Measurements from ENCODE around the gene SCAI.

The SCAI gene

GRCh38 chr9:124973807-124974206 is 169.5 kb downstream of the SCAI start:
- 87% methylated on average over 5 of the region's 6 CpGs for WGBS
- no peaks in the 10 kb centered on the region for H3K9me3 ChIP-seq (ENCODE audit: control insufficient read depth, low read length)
- no peaks in the 10 kb centered on the region for H3K4me1 ChIP-seq (ENCODE audit: control insufficient read depth, insufficient read depth, low read depth, low read length)
- H3K4ac ChIP-seq (ENCODE audit: low read depth in 1 of 2, low read length in 2 of 2): no peak overlapping the region
- H3K79me1 ChIP-seq (replicated peaks; ENCODE audit: low read length, poor library complexity, severe bottlenecking): no peaks in the 10 kb centered on the region
- H2AFZ ChIP-seq (ENCODE audit: low read depth, low read length): no peak overlapping the region
- H3K14ac ChIP-seq (ENCODE audit: low read length in 2 of 2): no peak overlapping the region
- no peak overlapping the region for H3K4me2 ChIP-seq (ENCODE audit: low read length, poor library complexity, severe bottlenecking)
- no peaks in the 10 kb centered on the region for H3K27me3 ChIP-seq (ENCODE audit: control insufficient read depth in 1 of 2, insufficient read depth in 1 of 2, low read length in 2 of 2)
- H3K9ac ChIP-seq (ENCODE audit: low read length): no peak overlapping the region
- H2BK12ac ChIP-seq (ENCODE audit: low read length in 2 of 2): no peak overlapping the region
- H2BK120ac ChIP-seq (ENCODE audit: low read depth, low read length): no peak overlapping the region
- no peak for DNase-seq
- H3K23ac ChIP-seq (ENCODE audit: low read length in 2 of 2): no peak overlapping the region
- no peak overlapping the region for H2BK5ac ChIP-seq (ENCODE audit: low read depth, low read length, poor library complexity, severe bottlenecking)
- no peak overlapping the region for H4K8ac ChIP-seq (ENCODE audit: low read length)
- no peak overlapping the region for H2BK15ac ChIP-seq (ENCODE audit: low read depth, poor library complexity, severe bottlenecking)
- H3K36me3 ChIP-seq (ENCODE audit: control insufficient read depth in 1 of 2, insufficient read depth in 2 of 2, low read depth in 1 of 2, low read length in 2 of 2): peaks cover 0 to 19% of the 10 kb centered on the region in 2 experiments
- H4K91ac ChIP-seq (ENCODE audit: low read length): no peak overlapping the region
- no peak overlapping the region for H3K4me3 ChIP-seq (ENCODE audit: insufficient read depth in 1 of 2, low read depth in 1 of 2, low read length in 2 of 2)
- H2AK5ac ChIP-seq (ENCODE audit: low read length, severe bottlenecking): no peak overlapping the region
- no peak overlapping the region for H3K18ac ChIP-seq (ENCODE audit: low read depth in 1 of 2, low read length in 2 of 2)
- H3K27ac ChIP-seq (ENCODE audit: low read length, poor library complexity, severe bottlenecking): no peak overlapping the region

DNA sequence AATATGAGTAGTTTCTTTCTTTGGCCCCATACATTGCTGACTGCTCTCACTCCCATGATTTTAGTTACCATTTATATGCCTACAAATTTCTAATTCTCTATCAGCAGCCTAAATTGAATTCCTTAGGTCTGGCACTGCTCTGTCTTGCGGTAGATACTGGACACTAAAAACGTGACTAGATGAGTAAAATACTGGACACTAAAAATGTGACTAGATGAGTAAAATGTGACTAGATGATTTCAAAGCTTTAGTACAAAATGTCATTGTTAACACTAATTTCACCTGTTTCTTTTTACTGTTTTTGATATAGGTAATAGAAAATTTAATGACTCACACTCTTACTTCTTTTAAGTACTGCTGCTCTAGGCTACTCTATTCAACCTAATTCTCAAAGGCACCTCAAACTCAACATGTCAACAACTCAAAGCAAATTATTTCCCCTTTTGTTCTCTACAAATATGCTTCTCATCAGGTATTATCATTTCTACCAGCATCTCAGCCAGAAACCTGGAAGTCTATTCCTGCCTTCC is 171.0 kb downstream of the SCAI start:
- no peak overlapping the region for H3K4me3 ChIP-seq (ENCODE audit: insufficient read depth in 1 of 2, low read depth in 1 of 2, low read length in 2 of 2)
- H3K4me2 ChIP-seq (ENCODE audit: low read length, poor library complexity, severe bottlenecking): no peak overlapping the region
- H2AK5ac ChIP-seq (ENCODE audit: low read length, severe bottlenecking): no peak overlapping the region
- no peak overlapping the region for H3K14ac ChIP-seq (ENCODE audit: low read length in 2 of 2)
- no peak overlapping the region for H3K18ac ChIP-seq (ENCODE audit: low read depth in 1 of 2, low read length in 2 of 2)
- no peaks in the 10 kb centered on the region for H3K9me3 ChIP-seq (ENCODE audit: control insufficient read depth, low read length)
- H3K27ac ChIP-seq (ENCODE audit: low read length, poor library complexity, severe bottlenecking): no peak overlapping the region
- H2BK12ac ChIP-seq (ENCODE audit: low read length in 2 of 2): no peak overlapping the region
- no peak overlapping the region for H3K23ac ChIP-seq (ENCODE audit: low read length in 2 of 2)
- no peaks in the 10 kb centered on the region for H3K79me1 ChIP-seq (replicated peaks; ENCODE audit: low read length, poor library complexity, severe bottlenecking)
- H2BK15ac ChIP-seq (ENCODE audit: low read depth, poor library complexity, severe bottlenecking): no peak overlapping the region
- no peak overlapping the region for H4K91ac ChIP-seq (ENCODE audit: low read length)
- no peak overlapping the region for H2AFZ ChIP-seq (ENCODE audit: low read depth, low read length)
- DNase-seq: no peak
- no peak overlapping the region for H3K4ac ChIP-seq (ENCODE audit: low read depth in 1 of 2, low read length in 2 of 2)
- no peaks in the 10 kb centered on the region for H3K27me3 ChIP-seq (ENCODE audit: control insufficient read depth in 1 of 2, insufficient read depth in 1 of 2, low read length in 2 of 2)
- H3K4me1 ChIP-seq (ENCODE audit: control insufficient read depth, insufficient read depth, low read depth, low read length): no peaks in the 10 kb centered on the region
- H4K8ac ChIP-seq (ENCODE audit: low read length): no peak overlapping the region
- H2BK5ac ChIP-seq (ENCODE audit: low read depth, low read length, poor library complexity, severe bottlenecking): no peak overlapping the region
- H2BK120ac ChIP-seq (ENCODE audit: low read depth, low read length): no peak overlapping the region
- H3K36me3 ChIP-seq (ENCODE audit: control insufficient read depth in 1 of 2, insufficient read depth in 2 of 2, low read depth in 1 of 2, low read length in 2 of 2): peaks cover 0 to 23% of the 10 kb centered on the region in 2 experiments
- no peak overlapping the region for H3K9ac ChIP-seq (ENCODE audit: low read length)
- 100% methylated on average over 2 of the region's 2 CpGs for WGBS

- 83% methylated on average over 1 of the region's 2 CpGs for WGBS
Observed at GRCh38 chr9:124969401-124969800, 173.9 kb downstream of the SCAI start.

DNA sequence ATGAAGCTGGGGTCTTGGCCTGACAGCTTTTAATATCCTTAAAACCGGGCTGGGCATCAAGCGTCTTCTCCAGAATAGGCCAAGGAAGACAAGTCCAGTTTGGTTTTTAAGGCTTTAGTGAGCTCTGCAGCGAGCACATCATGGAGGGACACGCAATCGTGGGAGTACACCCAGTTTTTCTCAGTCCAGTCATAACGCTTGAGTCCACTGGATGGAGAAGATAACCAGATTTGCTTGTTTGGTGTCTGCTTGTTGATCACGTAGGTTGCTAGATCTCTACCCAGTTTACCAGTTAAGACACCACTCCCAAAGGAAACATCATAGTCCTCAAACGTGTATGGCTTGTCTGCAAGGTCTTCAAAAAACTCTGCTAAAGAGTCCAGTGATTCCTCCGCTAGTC is 175.1 kb downstream of the SCAI start:
- no peak overlapping the region for H2BK120ac ChIP-seq (ENCODE audit: low read depth, low read length)
- 97% methylated on average over 9 of the region's 9 CpGs for WGBS
- no peak overlapping the region for H2AFZ ChIP-seq (ENCODE audit: low read depth, low read length)
- H3K9ac ChIP-seq (ENCODE audit: low read length): no peak overlapping the region
- no peaks in the 10 kb centered on the region for H3K9me3 ChIP-seq (ENCODE audit: control insufficient read depth, low read length)
- H3K18ac ChIP-seq (ENCODE audit: low read depth in 1 of 2, low read length in 2 of 2): no peak overlapping the region
- no peak overlapping the region for H2AK5ac ChIP-seq (ENCODE audit: low read length, severe bottlenecking)
- H3K4ac ChIP-seq (ENCODE audit: low read depth in 1 of 2, low read length in 2 of 2): no peak overlapping the region
- H3K36me3 ChIP-seq (ENCODE audit: control insufficient read depth in 1 of 2, insufficient read depth in 2 of 2, low read depth in 1 of 2, low read length in 2 of 2): peaks cover 0 to 8% of the 10 kb centered on the region in 2 experiments
- no peak overlapping the region for H2BK12ac ChIP-seq (ENCODE audit: low read length in 2 of 2)
- H3K79me1 ChIP-seq (replicated peaks; ENCODE audit: low read length, poor library complexity, severe bottlenecking): no peaks in the 10 kb centered on the region
- H4K91ac ChIP-seq (ENCODE audit: low read length): no peak overlapping the region
- no peak overlapping the region for H4K8ac ChIP-seq (ENCODE audit: low read length)
- DNase-seq: no peak
- no peak overlapping the region for H2BK5ac ChIP-seq (ENCODE audit: low read depth, low read length, poor library complexity, severe bottlenecking)
- no peak overlapping the region for H3K14ac ChIP-seq (ENCODE audit: low read length in 2 of 2)
- no peak overlapping the region for H3K27ac ChIP-seq (ENCODE audit: low read length, poor library complexity, severe bottlenecking)
- H3K4me2 ChIP-seq (ENCODE audit: low read length, poor library complexity, severe bottlenecking): no peak overlapping the region
- H3K27me3 ChIP-seq (ENCODE audit: control insufficient read depth in 1 of 2, insufficient read depth in 1 of 2, low read length in 2 of 2): no peaks in the 10 kb centered on the region
- no peak overlapping the region for H2BK15ac ChIP-seq (ENCODE audit: low read depth, poor library complexity, severe bottlenecking)
- no peak overlapping the region for H3K4me3 ChIP-seq (ENCODE audit: insufficient read depth in 1 of 2, low read depth in 1 of 2, low read length in 2 of 2)
- no peaks in the 10 kb centered on the region for H3K4me1 ChIP-seq (ENCODE audit: control insufficient read depth, insufficient read depth, low read depth, low read length)
- no peak overlapping the region for H3K23ac ChIP-seq (ENCODE audit: low read length in 2 of 2)

More at GRCh38 chr9:124969401-124969800, 173.9 kb downstream of the SCAI start:
- no peak overlapping the region for H3K9ac ChIP-seq (ENCODE audit: low read length)
- H3K9me3 ChIP-seq (ENCODE audit: control insufficient read depth, low read length): no peaks in the 10 kb centered on the region
- no peak overlapping the region for H2BK15ac ChIP-seq (ENCODE audit: low read depth, poor library complexity, severe bottlenecking)
- no peak overlapping the region for H3K18ac ChIP-seq (ENCODE audit: low read depth in 1 of 2, low read length in 2 of 2)
- H4K91ac ChIP-seq (ENCODE audit: low read length): no peak overlapping the region
- H3K4me3 ChIP-seq (ENCODE audit: insufficient read depth in 1 of 2, low read depth in 1 of 2, low read length in 2 of 2): no peak overlapping the region
- no peak overlapping the region for H3K23ac ChIP-seq (ENCODE audit: low read length in 2 of 2)
- H2BK120ac ChIP-seq (ENCODE audit: low read depth, low read length): no peak overlapping the region
- H2AFZ ChIP-seq (ENCODE audit: low read depth, low read length): no peak overlapping the region
- no peak overlapping the region for H3K4me2 ChIP-seq (ENCODE audit: low read length, poor library complexity, severe bottlenecking)
- no peak overlapping the region for H3K4ac ChIP-seq (ENCODE audit: low read depth in 1 of 2, low read length in 2 of 2)
- H3K27ac ChIP-seq (ENCODE audit: low read length, poor library complexity, severe bottlenecking): no peak overlapping the region
- no peaks in the 10 kb centered on the region for H3K79me1 ChIP-seq (replicated peaks; ENCODE audit: low read length, poor library complexity, severe bottlenecking)
- no peak overlapping the region for H4K8ac ChIP-seq (ENCODE audit: low read length)
- H3K36me3 ChIP-seq (ENCODE audit: control insufficient read depth in 1 of 2, insufficient read depth in 2 of 2, low read depth in 1 of 2, low read length in 2 of 2): peaks cover 0 to 14% of the 10 kb centered on the region in 2 experiments
- H3K27me3 ChIP-seq (ENCODE audit: control insufficient read depth in 1 of 2, insufficient read depth in 1 of 2, low read length in 2 of 2): no peaks in the 10 kb centered on the region
- H3K4me1 ChIP-seq (ENCODE audit: control insufficient read depth, insufficient read depth, low read depth, low read length): no peaks in the 10 kb centered on the region
- no peak overlapping the region for H2BK5ac ChIP-seq (ENCODE audit: low read depth, low read length, poor library complexity, severe bottlenecking)
- H3K14ac ChIP-seq (ENCODE audit: low read length in 2 of 2): no peak overlapping the region
- H2BK12ac ChIP-seq (ENCODE audit: low read length in 2 of 2): no peak overlapping the region
- H2AK5ac ChIP-seq (ENCODE audit: low read length, severe bottlenecking): no peak overlapping the region
- DNase-seq: no peak
